ENCODE data around the gene EPHA8.

GRCh38 chr1:22588899-22589422 is 25.7 kb downstream of the EPHA8 start:
- TF ChIP-seq POLR2A (IDR thresholded peaks at IDR 0.05; ENCODE audit: low read length) (no peak), GATA1 (IDR thresholded peaks at IDR 0.05; ENCODE audit: low read depth, low read length) (no peak)

Measured in erythroblast (primary cell).